ENCODE results near the gene BASP1.

The BASP1 gene

DNA sequence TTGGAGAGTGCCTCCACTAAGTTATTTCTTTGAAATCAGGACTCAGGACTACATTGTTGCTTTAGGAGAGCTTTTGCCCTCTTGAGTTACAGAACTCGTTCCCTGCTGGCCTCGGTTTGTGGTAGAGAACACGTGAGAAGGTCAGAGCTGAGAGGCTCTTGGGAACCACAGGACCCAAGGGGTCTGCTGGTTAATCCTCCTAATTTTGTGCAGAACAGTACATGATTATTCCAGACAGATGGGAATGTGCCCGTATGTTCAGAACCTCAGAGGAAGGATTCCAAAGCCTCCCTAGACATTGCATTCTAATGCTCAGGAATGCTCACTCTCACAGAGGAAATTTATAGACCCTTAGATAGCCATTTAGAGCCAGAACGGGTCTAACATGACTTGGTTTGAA is 25.2 kb upstream of the BASP1 start:
- no peak for TF ChIP-seq CTCF (conservative IDR thresholded peaks at IDR 0.05)

GRCh38 chr5:17196024-17196423 is 21.4 kb upstream of the BASP1 start:
- no peak for TF ChIP-seq CTCF (conservative IDR thresholded peaks at IDR 0.05)
- H3K27ac ChIP-seq, result no peak overlapping the region

More for the DNA sequence above, 25.2 kb upstream of the BASP1 start:
- H3K27ac ChIP-seq, result no peak overlapping the region

DNA sequence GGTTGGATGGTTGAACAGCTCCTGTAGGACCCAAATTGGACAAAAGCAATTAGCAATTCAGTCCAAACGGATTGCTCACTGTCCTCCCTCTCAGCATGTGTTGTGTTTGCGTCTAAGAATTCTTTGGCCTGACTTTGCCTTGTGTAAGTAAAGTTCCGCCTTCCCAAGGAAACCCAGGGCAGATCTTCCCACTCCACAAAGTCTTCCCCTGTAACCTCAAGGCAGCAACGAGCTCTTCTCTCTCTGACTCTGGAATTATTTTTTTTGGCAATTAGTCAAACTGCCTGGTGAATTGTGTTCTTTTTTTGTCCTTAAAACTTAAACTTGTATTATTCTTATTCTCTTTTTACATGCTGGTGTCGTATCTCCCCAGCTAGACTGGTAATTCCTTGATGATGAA is 20.7 kb upstream of the BASP1 start:
- H3K27ac ChIP-seq, result no peak overlapping the region
- no peak for TF ChIP-seq CTCF (conservative IDR thresholded peaks at IDR 0.05)

GRCh38 chr5:17203329-17204132 is 13.9 kb upstream of the BASP1 start:
- H3K27ac ChIP-seq, result no peak overlapping the region
- TF ChIP-seq CTCF (conservative IDR thresholded peaks at IDR 0.05), result peak; percentile 79

GRCh38 chr5:17204133-17204489 is 13.3 kb upstream of the BASP1 start:
- no peak for TF ChIP-seq CTCF (conservative IDR thresholded peaks at IDR 0.05)
- H3K27ac ChIP-seq, result no peak overlapping the region

DNA sequence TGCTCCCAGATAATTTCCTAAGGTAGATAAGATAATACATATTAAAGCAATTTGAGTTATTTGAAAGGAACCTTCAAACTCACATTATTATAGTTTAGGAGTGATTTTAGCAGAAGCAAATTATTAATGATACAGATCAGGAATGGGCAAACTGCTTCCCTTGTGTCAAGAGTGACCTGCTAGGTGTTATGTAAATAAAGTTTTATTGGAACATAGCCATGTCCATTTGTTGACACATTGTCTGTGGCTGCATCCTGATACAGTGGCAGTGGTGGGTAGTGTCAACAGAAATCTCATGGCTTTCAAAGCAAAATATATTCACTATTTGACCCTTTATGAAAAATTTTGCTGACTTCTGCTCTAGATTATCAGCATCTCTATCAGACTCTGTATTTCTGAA is 11.4 kb upstream of the BASP1 start:
- TF ChIP-seq CTCF (conservative IDR thresholded peaks at IDR 0.05), result no peak
- no peak overlapping the region for H3K27ac ChIP-seq

GRCh38 chr5:17212191-17212590 is 5.2 kb upstream of the BASP1 start:
- TF ChIP-seq CTCF (conservative IDR thresholded peaks at IDR 0.05), result no peak
- H3K27ac ChIP-seq, result peak overlapping the region; percentile 52; the same call in 1 of the 2 replicates

Data from VCaP (cell line).